Head of caudate nucleus (tissue), 42 donors: Measurements from ENCODE around the gene ARHGDIA.
"Not testable (repeated sequence)": the region's sequence is repeated elsewhere in the genome, so short reads cannot be mapped to it uniquely, and the experiment has no call there.

Experiments
- DNase-seq, 42 donors: peaks; one replicate each; pipeline versions ENCODE4 v3.0.0 to v3.0.0-alpha.2; 2020 to 2021; ENCODE audit warnings: mixed read lengths in 7 of 42
- intact Hi-C: fragments of 100-400 bp; cut with DNase I; formaldehyde crosslinking; loops from one replicate; pipeline ENCODE4 v1.15.0; 2022

Gene ARHGDIA

DNA sequence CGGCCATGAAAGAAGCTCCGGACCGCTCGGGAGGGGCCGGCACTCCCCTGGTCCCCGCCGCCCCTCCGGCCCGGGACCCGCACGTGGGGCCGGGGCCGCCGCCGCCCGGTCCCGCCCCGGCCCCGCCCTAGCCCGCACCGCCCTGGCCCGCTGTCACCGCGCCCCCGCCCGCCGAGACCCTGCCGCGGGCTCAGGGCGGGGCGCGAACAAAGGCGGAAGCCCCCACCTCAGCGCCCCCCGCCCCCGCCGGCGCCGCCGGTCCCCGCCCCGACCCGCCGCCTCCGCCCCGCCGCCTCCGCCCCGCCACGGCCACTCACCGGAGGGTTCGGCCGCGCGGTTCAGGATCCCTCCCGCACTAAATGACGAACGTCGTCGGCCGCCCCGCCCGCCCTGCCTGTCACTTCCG lies at the start of gene ARHGDIA:
Gene ARHGDIA, minus strand, starts transcription at position 357 of the 406 bp plus-strand sequence. CDS start 1,407 bp downstream, outside the sequence.
- intact Hi-C loops = no loop called here

DNA sequence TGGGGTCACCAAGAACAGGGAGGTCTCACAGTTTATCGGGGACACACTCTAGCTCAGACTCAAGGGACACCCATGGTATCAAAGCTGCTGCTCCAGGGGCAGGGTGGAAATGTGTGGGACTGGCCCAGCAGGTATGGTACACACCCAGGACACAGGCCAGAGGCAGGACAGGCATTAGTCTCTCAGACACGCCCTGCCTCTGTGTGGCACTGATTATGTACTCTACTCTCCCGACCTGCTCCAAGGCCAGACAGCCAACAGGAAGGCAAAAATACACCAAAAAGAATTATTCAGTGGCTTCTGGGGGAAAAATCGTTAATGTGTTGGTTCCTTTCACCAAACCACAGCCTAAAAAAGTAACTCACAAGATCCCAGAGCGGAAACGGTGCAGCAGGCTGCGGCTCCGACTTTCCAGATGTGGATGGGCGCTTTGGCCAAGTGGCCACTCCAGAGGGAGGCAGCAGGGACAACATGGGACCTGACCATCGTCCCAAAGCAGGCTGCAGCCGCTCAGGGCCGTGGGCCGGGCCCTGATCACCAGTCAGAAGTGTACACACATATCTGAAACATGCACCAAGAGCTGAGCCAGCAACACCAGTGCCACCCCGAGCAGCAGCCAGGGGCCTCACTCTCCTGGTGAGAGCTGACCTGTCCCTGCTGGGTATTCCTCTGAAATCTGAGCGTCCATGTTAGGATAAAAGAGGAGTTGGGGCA lies 47.9 kb upstream of the ARHGDIA start:
- no peak for DNase-seq
- intact Hi-C loops = no loop called here

More for the DNA sequence above, at the start of gene ARHGDIA:
- peak in 4 of 42 donors; percentile 35 to 91 (median 64) for DNase-seq

DNA sequence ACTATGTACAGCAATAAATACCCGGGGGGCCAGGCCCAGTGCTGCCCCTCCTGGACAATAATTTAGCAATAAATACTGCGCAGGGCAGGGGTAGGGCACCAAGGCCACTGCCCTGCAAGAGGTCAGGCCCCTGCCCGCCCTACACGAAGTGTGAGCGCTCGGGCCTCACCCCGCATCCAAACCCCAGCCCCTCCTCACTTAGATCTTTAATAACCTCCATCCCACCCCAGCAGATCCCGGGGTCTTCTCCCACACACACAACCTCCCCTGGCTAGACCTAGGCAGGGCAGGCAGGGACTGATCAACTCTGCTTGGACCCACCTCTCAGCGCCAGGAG lies 47.2 kb upstream of the ARHGDIA start:
- intact Hi-C loops, DNase-seq: not testable (repeated sequence)

DNA sequence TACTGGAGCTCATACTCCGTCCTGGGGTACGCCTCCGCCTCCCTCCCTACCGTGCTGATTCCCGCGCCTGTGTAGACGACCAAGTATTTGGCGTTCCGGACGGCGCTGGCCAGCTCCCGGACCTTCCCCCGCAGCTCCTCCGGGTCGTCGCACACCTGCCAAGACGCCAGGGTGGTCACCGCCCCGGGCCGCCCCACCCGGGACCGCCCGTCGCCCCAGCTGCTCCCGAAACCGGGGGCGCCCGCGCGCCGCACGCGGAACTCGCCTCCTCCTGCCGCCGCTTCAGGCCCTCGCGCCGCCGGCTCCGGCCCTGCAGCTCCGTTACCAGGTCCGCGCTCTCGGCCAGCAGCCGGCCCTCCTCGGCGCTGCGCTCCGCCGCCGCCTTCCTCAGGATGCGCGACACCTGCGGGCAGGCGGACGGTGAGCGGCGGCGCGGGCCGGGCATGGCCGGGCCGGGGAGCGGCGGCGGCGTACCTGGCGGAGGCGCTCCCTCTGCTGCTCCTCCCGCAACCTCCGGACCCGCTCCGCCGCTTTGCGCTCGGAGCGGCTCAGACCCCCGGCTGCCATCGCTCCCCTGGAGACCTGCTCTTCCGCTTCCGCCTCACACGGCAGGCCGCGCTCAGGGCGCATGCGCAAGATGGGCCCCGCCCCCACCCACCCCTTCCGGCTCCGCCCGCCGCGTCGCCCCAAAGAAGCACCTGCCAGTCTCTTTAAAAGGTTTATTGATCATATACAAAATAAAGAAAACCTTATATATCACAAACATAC lies 46.6 kb upstream of the ARHGDIA start, which contains the start of gene SIRT7:
Gene SIRT7, minus strand, starts transcription at position 612 of the 768 bp plus-strand sequence. Its CDS starts 45 bp downstream, at position 567.
- intact Hi-C loops = no loop called here
- DNase-seq = peak in 41 of 42 donors; percentile 45 to 90 (median 76)

DNA sequence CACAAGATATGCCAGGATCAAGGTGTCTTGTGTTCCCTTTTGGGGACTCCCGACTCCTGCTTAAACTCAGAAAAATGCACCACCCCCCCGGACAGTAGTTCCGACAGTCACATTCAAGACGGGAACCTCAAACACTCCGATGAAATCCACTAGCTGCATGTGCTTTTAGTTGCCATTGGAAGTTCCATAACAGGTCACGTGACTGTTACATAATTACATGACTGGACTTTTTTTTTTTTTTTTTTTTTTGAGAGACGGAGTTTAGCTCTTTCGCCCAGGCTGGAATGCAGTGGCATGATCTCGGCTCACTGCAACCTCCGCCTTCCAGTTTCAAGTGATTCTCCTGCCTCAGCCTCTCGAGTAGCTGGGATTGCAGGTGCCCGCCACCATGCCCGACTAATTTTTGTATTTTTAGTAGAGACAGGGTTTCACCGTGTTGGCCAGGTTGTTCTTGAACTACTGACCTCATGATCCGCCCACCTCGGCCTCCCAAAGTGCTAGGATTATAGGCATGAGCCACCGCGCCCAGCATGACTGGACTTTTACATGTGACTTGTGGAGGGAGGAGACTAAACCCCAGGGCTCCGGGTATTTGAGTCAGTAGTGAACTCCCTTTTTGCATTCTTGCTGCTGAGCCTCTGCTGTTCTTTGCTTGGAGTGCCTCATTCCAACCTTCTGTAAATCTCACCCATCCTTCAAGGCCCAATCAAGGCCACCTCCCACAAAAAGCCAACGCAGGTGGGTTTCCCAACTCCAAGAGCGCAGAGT lies 45.3 kb upstream of the ARHGDIA start:
- DNase-seq = no peak
- intact Hi-C loops = no loop called here

DNA sequence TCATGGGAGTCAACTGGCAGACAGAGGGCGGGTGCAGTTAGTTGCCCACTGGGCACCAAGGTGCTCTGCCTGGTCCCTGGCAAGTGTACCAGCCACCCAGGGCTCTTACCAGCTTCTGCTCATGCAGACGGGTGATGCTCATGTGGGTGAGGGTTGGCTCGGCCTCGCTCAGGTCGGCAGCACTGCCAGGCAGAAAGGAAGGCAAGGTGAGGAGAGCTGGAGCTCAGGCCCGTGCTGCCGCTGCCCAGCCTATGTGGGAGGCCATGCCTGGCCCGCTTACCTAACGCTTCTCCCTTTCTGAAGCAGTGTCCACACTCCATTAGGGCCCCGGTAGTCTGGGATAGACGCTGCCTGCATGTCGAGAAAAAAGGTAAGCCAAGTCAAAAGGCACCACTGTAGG lies 44.2 kb upstream of the ARHGDIA start:
- intact Hi-C loops = no loop called here
- DNase-seq = no peak

DNA sequence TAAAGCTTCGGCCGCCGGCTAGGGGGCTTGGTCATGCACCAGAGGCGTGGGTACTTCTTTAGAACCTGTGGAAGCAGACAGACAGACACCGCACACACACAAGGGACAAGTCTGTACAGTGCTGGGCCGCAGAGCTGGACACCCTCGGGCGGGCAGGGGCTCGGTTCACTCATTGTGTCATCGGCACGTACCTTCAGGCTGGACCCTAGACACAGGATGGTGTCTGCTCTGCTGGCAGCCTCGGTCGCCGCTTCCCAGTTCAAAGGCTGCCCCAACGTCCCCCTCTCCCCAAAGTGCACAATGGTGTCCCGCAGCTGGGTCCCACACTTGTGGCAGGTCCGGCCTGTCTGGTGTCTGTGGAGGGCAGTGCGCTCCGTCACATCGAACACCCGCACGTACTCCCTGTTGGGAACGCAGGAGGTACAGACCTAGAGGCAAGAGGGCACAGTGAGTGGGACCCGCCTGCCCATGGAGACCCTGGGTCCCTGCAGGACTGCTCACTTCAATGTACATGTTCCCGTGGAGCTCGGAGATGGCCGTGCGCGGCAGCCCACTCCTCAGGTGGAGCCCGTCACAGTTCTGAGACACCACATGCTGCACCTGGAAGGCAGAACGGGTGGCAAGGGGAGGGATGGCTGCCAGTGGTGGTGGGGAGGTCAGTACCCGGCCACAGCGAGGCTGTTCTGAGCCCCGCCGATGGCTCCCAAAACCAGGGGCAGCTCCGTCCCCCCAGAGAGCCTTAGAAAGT lies 43.1 kb upstream of the ARHGDIA start:
- intact Hi-C loops = no loop called here
- DNase-seq = no peak

DNA sequence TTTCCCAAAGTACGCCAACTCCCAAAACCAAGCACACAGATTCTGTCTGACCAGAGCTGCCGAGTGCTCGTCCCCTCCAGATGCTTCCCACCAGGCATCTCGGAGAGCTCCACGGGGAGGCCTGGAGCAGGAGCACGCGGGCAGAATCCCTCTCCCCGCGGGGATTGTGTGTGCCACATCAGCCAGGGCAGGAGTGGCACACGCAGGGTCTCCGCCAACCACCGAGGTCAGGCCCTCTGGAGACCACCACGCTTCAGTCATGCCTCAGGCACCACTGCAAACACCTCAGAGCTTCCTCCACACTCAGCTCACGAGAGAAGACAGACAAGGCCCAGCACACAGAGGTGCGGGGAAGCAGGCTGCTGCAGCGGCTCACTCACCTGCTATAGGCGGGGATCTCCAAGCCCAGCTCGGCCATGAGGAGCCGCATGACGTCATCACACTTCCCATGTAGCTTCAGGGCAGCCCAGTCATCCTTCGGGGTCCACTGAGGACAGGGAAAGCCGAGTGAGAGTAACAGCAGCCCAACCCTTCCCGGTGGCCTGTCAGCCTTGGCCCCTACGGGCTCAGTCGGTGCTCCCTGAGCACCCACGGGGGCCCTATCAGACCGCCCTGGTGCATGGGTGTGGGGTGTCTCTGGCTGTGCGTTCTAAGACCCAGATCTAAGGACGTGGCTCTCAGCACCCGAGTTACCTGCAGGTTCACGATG lies 42.4 kb upstream of the ARHGDIA start:
- intact Hi-C loops = no loop called here
- DNase-seq = no peak

DNA sequence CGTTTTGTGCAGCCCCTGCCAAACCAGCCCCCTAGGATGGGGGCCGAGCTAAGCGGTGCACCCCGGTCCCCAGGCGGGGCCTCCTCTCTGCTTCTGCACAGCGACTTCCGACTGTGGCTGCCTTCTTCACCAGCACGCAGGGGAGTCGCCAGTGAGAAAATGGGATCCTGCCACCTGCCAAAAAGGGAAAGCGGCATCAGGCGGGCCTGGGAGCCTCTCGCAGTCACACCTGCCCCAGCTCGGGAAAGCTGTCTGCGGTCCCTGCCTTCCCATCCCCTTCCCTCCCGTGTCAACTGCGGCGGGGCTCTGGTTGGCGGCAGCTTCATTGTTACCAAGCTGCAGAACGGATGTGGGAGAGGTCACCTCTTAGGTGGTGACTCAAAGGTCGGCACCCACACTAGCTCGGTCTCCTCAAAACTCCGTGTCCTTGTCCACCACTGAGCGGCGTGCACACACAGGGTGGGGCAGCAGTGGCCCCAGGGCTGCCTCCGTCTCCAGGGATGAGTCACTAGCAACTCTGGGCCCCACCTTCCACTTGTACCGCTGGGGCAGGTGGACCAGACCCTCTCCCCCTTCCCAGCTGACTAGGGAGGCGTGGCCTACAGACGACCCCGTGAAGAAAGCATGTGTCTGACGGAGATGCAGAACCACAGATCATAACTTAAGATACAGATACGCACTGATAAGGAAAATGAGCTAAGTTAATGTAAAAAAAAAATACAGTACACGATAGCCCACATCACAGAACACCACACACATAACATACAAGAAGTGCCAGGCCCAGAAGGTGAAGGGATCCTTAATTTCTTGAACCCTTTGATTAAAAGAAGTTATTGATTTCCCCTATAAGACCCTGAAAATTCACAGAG lies 41.5 kb upstream of the ARHGDIA start:
- intact Hi-C loops = no loop called here
- no peak for DNase-seq

DNA sequence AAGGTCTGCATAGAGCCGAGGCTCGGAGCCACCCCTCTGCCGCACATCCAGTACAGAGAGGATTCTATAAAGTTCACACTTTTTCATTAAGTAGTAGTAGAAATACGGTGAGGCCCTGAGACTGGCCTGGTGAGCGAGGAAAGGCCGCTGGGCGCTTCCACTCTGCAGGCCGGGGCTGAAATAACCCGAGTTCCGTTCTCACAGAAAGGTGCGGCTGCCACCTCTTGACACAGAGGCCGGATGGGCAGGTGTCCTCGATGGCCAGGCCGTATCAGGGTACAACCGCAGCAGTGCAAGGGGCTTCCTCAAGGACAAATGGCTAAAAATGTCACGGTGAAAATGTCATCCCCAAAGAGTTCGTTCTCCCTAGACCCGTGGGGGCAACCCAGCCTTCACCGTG lies 40.8 kb upstream of the ARHGDIA start:
- DNase-seq = no peak
- intact Hi-C loops = no loop called here

DNA sequence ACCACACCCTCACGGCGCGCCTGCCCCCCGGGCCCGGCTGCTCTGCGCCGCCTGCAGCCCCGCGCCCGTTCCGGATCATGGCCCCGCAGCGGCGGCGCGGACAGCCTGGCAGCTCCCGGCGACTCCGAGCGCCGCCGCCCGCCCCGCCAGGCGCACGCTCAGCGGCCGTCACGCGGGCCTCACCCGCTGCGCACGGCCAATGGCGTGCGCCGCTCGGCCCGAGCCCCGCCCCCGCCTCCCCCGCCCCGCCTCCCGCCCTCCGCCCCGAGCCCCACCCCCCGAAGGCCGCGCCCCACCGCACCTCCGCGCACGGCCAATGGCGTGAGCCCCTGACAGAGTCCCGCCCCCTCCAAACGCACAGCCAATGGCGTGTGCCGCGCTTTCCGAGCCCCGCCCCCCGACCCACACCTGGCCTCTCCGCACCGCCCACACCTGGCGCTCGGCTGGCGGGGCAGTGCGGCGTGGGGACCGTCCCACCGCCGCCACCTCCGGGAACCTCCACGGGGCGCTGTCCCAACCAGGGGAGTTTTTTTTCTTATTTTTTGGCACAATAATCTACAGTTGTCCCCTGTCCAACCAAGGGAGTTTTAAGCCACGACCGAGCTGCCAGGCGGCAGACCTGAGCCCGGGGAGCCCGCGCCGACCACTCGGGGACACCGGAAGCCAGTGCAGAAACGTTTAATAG lies 40.3 kb upstream of the ARHGDIA start, which contains the start of gene PCYT2:
Gene PCYT2, minus strand, starts transcription at position 123 of the 685 bp plus-strand sequence. Its CDS starts 44 bp downstream, at position 79.
- DNase-seq = peak; percentile 83 to 97 (median 95)
- intact Hi-C loops = no loop called here

DNA sequence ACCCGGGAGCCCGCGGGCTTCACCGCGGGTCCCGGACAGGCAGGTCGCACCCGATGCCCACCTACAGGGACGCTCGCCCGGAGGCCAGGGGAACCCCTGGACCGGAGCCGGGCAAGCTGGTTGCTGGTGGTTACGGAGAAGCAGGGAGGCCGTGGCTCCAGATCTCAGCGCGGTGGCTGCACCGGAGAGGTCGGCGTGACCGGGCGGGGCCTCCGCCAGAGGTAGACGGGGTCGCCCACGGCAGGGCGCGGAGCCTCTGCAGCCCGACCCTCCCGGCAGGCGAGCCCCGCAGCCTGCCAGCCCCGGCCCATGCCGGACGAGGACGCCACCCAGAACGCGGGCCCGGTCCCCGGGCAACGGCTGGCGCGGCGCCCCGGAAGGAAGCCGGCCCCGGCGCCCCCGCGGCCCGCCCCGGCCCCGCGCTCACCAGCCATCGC lies 39.7 kb upstream of the ARHGDIA start:
- intact Hi-C loops = no loop called here
- peak in 5 of 42 donors; percentile 16 to 55 (median 38) for DNase-seq

DNA sequence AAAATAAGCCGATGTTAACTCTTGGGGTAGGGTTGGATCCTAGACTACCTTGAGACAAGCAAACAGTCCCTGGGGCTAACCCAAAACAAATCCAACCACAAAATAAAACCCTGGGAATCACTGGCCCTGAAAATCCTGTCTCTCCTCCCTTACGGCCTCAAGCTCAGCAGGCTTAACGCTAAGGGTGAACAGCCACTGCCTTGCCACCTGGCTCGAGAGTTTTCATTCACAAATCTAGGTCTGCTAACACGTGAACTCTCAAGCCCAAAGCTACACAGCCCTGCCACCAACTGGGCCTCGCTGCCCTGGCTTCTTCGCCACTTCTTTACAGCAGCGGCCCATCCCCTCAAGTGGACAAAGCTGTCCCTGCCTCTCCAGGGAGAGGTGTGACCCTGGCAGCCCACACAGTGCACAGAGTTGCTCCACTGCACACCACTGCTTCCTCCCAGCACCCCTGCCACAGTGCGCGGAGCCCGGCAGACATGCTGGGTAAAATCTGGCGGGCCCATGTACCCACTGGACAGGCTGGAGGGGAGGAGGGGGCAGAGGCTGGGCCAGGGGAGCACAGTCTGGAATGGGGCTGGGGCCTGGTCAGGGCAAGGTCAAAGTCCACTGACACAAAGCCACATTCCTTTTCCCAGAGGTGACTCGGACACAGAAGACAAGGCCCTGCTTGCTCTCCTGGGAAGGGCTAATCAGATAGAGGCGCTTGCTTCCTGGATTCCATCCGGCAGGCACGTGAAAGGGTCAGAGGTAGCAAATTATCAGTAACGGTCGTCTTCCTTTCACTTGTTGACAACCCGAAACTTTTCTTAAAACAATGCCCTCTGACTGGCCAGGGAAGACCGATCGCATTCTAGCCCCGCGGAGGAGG lies 39.1 kb upstream of the ARHGDIA start:
- no peak for DNase-seq
- intact Hi-C loops = no loop called here

DNA sequence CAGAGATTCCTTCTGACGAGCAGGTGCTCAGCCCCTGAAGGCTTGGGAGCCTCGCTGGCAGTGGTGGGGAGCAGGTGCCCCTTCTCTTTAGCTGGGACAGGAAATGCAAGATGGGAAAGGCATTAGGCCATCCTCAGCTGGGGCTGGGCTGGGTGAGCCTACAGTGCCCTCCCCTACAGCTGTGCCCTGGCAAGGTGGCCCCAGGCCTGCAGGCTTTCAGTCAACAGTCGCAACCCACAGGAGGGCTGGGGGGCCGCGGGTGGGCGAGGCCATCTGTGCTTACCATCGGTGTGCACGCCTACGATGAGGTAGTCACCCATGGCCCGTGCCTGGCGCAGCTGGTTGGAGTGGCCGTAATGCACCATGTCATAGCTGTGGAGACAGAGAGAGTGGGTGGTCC lies 38.1 kb upstream of the ARHGDIA start:
- intact Hi-C loops = no loop called here
- DNase-seq = no peak

DNA sequence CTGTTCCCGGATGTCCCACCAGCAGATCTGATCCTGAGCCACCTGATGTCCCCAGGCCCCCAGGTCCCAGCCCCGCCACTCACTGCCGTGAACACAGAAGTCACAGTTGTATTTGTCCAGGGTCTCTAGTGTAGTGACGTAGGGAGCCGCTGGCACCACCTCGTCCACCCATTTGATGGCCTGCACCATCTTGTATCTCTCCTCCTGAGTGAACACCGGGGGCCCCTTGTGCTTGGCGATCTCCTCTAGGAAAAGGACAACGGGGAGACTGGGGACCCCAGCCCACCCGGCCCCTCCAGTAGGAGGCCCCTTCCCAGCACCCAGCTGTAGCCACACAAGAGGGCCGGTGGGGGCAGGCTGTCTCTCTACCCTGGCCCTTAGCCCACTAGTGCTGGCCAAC lies 37.7 kb upstream of the ARHGDIA start:
- intact Hi-C loops = no loop called here
- no peak for DNase-seq
